HEK293 (cell line): ENCODE measurements around the gene GHRL.

ENCODE experiments used
- IKZF3 ChIP-seq: fragments of 450-650 bp; IDR thresholded peaks from 2 replicates; pipeline ENCODE4 v1.5.0; 2018; ENCODE audit warnings: missing biosample characterization, mild to moderate bottlenecking, missing genetic modification characterization, moderate library complexity
- KLF8 ChIP-seq: fragments of 450-650 bp; formaldehyde crosslinking; IDR thresholded peaks from 2 replicates; pipeline ENCODE4 v1.5.1; 2016; ENCODE audit warnings: missing biosample characterization, missing genetic modification characterization
- PRDM10 ChIP-seq: fragments of 450-650 bp; formaldehyde crosslinking; IDR thresholded peaks from 2 replicates; pipeline ENCODE4 v1.5.1; 2016; ENCODE audit warnings: missing biosample characterization, missing genetic modification characterization
- REST ChIP-seq: fragments of 450-650 bp; formaldehyde crosslinking; IDR thresholded peaks from 2 replicates; pipeline ENCODE4 v1.5.1; 2016; ENCODE audit warnings: missing biosample characterization, missing genetic modification characterization
- SALL2 ChIP-seq: fragments of 450-650 bp; formaldehyde crosslinking; IDR thresholded peaks from 2 replicates; pipeline ENCODE4 v1.5.0; 2017; ENCODE audit warnings: missing biosample characterization, mild to moderate bottlenecking, missing genetic modification characterization, borderline replicate concordance
- SCRT2 ChIP-seq: fragments of 450-650 bp; formaldehyde crosslinking; IDR thresholded peaks from 2 replicates; pipeline ENCODE4 v1.5.1; 2016; ENCODE audit warnings: missing biosample characterization, missing genetic modification characterization
- SETDB1 ChIP-seq: IDR thresholded peaks from one replicate; pipeline ENCODE4 v1.6.1; 2017; ENCODE audit warnings: mild to moderate bottlenecking, low read length, moderate library complexity, mixed read lengths; ENCODE audit not compliant: insufficient read length
- SP2 ChIP-seq: fragments of 450-650 bp; formaldehyde crosslinking; IDR thresholded peaks from 2 replicates; pipeline ENCODE4 v1.5.1; 2016; ENCODE audit warnings: missing biosample characterization, missing genetic modification characterization
- SP7 ChIP-seq: fragments of 450-650 bp; formaldehyde crosslinking; IDR thresholded peaks from 2 replicates; pipeline ENCODE4 v1.5.1; 2016; ENCODE audit warnings: missing biosample characterization, missing genetic modification characterization
- ZBTB8A ChIP-seq: fragments of 450-650 bp; formaldehyde crosslinking; IDR thresholded peaks from 2 replicates; pipeline ENCODE4 v1.5.1; 2016; ENCODE audit warnings: missing biosample characterization, missing genetic modification characterization
- ZIC2 ChIP-seq: fragments of 450-650 bp; formaldehyde crosslinking; IDR thresholded peaks from 2 replicates; pipeline ENCODE4 v1.5.1; 2016; ENCODE audit warnings: missing biosample characterization, missing genetic modification characterization
- ZNF121 ChIP-seq: fragments of 450-650 bp; formaldehyde crosslinking; IDR thresholded peaks from 2 replicates; pipeline ENCODE4 v1.5.1; 2016; ENCODE audit warnings: missing biosample characterization, missing genetic modification characterization
- ZNF146 ChIP-seq: fragments of 450-650 bp; formaldehyde crosslinking; IDR thresholded peaks from 2 replicates; pipeline ENCODE4 v1.5.1; 2016; ENCODE audit warnings: missing biosample characterization, missing genetic modification characterization
- ZNF341 ChIP-seq: fragments of 450-650 bp; formaldehyde crosslinking; IDR thresholded peaks from 2 replicates; pipeline ENCODE4; 2016; ENCODE audit warnings: low read depth, missing biosample characterization, missing genetic modification characterization
- ZNF37A ChIP-seq: fragments of 450-650 bp; IDR thresholded peaks from 2 replicates; pipeline ENCODE4 v1.5.1; 2018; ENCODE audit warnings: missing biosample characterization, missing genetic modification characterization
- ZNF596 ChIP-seq: fragments of 450-650 bp; IDR thresholded peaks from 2 replicates; pipeline ENCODE4 v1.5.0; 2018; ENCODE audit warnings: missing biosample characterization, mild to moderate bottlenecking, missing genetic modification characterization, moderate library complexity
- ZNF660 ChIP-seq: fragments of 450-650 bp; IDR thresholded peaks from 2 replicates; pipeline ENCODE4 v1.5.1; 2018; ENCODE audit warnings: missing biosample characterization, mild to moderate bottlenecking, missing genetic modification characterization
- ZNF692 ChIP-seq: fragments of 450-650 bp; formaldehyde crosslinking; IDR thresholded peaks from 2 replicates; pipeline ENCODE4 v1.5.1; 2016; ENCODE audit warnings: missing biosample characterization, missing genetic modification characterization
- ZNF777 ChIP-seq: fragments of 450-650 bp; formaldehyde crosslinking; IDR thresholded peaks from 2 replicates; pipeline ENCODE4 v1.5.1; 2017; ENCODE audit warnings: missing biosample characterization, missing genetic modification characterization, borderline replicate concordance
- ZNF792 ChIP-seq: fragments of 450-650 bp; formaldehyde crosslinking; IDR thresholded peaks from 2 replicates; pipeline ENCODE4 v1.5.1; 2016; ENCODE audit warnings: missing biosample characterization, missing genetic modification characterization
- ZSCAN30 ChIP-seq: fragments of 450-650 bp; IDR thresholded peaks from 2 replicates; pipeline ENCODE4 v1.5.1; 2018; ENCODE audit warnings: missing biosample characterization, mild to moderate bottlenecking, missing genetic modification characterization, moderate library complexity
- ZXDB ChIP-seq: fragments of 450-650 bp; formaldehyde crosslinking; IDR thresholded peaks from 2 replicates; pipeline ENCODE4 v1.5.1; 2016; ENCODE audit warnings: missing biosample characterization, missing genetic modification characterization
- TF ChIP-seq, protein P1 (sequence below): fragments of 450-650 bp; formaldehyde crosslinking; IDR thresholded peaks from 2 replicates; pipeline ENCODE4 v1.5.1; 2017; ENCODE audit warnings: missing biosample characterization, mild to moderate bottlenecking, missing genetic modification characterization, moderate library complexity
- TF ChIP-seq, protein P2 (sequence below): fragments of 450-650 bp; formaldehyde crosslinking; optimal IDR thresholded peaks from 2 replicates; pipeline ENCODE3; 2016; ENCODE audit warnings: missing biosample characterization, mild to moderate bottlenecking, missing genetic modification characterization
- TF ChIP-seq, protein P3 (sequence below): sonication (generic); formaldehyde crosslinking; IDR thresholded peaks from 2 replicates; pipeline ENCODE4 v1.8.1; 2022; ENCODE audit warnings: mild to moderate bottlenecking, moderate library complexity, missing genetic modification reagents

Gene GHRL

DNA sequence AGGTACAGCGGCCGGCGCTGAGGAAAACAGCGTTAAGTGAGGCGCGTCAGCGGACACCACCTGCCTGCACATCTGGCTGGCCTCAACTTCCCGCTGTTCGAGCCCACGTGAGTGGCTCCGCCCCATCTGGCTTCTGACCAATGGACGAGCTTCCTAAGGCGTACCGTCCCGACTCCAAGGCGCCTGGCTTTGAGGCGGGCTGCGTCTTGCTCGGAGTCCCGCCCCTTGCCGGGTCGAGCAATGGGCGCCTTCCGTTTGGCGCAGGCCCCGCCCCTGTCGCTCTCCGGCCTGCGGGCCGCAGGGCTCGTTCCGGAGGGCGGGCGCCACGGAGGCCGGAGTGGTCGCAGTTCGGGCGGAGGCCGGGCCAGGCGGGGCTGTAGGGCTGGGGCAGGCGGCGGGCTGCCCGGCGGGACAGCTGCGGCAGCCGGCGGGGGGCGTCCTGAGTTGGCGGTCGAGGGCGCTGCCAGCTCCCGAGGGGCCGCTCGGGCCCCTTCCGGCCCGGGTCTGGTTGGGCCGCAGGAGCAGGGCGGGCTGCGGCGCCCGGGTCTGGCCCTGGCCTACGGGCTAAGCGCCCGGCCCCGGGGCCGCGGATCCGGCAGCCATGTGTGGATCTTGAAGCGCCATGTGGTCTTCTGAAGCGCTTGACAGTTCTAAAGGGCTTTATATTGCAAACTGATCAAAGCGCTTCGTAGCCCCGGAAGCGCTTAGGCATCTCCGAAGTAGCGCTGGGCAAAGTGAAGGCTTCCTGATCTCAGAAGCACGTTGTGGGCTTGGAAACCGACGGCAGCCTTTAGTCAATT lies 44.4 kb downstream of the GHRL start, which contains the start of gene TATDN2 (continued):
- TF ChIP-seq, protein P1, sequence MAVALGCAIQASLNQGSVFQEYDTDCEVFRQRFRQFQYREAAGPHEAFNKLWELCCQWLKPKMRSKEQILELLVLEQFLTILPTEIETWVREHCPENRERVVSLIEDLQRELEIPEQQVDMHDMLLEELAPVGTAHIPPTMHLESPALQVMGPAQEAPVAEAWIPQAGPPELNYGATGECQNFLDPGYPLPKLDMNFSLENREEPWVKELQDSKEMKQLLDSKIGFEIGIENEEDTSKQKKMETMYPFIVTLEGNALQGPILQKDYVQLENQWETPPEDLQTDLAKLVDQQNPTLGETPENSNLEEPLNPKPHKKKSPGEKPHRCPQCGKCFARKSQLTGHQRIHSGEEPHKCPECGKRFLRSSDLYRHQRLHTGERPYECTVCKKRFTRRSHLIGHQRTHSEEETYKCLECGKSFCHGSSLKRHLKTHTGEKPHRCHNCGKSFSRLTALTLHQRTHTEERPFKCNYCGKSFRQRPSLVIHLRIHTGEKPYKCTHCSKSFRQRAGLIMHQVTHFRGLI (tag by site-specific recombination): peak; percentile 81; the same call in 1 of the 2 replicates
- TF ChIP-seq ZIC2 (tag by site-specific recombination) (peak; percentile 63), ZBTB8A (tag by site-specific recombination) (peak; percentile 98), SP2 (tag by site-specific recombination) (peak; percentile 98), ZSCAN30 (tag by site-specific recombination) (peak; percentile 72; the same call in 1 of the 2 replicates), IKZF3 (tag by site-specific recombination) (peak; percentile 53; the same call in 1 of the 2 replicates), PRDM10 (tag by site-specific recombination) (0 out of 2 replicates have a peak, but pooled peaks have one; percentile 2), ZNF792 (tag by site-specific recombination) (no peak), ZNF121 (tag by site-specific recombination) (no peak), ZNF146 (tag by site-specific recombination) (no peak), SP7 (peak; percentile 68; the same call in 1 of the 2 replicates), ZNF596 (tag by site-specific recombination) (peak; percentile 40; the same call in 1 of the 2 replicates), ZNF692 (tag by site-specific recombination) (0 out of 2 replicates have a peak, but pooled peaks have one; percentile 30), ZNF341 (tag by site-specific recombination) (peak; percentile 78), REST (tag by site-specific recombination) (no peak; the same call in 1 of the 2 replicates), ZNF660 (tag by site-specific recombination) (peak; percentile 66; the same call in 1 of the 2 replicates), SCRT2 (peak; percentile 64), ZNF37A (peak; percentile 70), ZNF777 (tag by site-specific recombination) (no peak), SETDB1 (peak; percentile 37), ZXDB (0 out of 2 replicates have a peak, but pooled peaks have one; percentile 20), SALL2 (tag by site-specific recombination) (no peak), KLF8 (tag by site-specific recombination) (peak; percentile 63; the same call in 1 of the 2 replicates)
- TF ChIP-seq, protein P2, sequence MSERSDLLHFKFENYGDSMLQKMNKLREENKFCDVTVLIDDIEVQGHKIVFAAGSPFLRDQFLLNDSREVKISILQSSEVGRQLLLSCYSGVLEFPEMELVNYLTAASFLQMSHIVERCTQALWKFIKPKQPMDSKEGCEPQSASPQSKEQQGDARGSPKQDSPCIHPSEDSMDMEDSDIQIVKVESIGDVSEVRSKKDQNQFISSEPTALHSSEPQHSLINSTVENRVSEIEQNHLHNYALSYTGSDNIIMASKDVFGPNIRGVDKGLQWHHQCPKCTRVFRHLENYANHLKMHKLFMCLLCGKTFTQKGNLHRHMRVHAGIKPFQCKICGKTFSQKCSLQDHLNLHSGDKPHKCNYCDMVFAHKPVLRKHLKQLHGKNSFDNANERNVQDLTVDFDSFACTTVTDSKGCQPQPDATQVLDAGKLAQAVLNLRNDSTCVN (tag by site-specific recombination): peak; percentile 35
- TF ChIP-seq, protein P3, sequence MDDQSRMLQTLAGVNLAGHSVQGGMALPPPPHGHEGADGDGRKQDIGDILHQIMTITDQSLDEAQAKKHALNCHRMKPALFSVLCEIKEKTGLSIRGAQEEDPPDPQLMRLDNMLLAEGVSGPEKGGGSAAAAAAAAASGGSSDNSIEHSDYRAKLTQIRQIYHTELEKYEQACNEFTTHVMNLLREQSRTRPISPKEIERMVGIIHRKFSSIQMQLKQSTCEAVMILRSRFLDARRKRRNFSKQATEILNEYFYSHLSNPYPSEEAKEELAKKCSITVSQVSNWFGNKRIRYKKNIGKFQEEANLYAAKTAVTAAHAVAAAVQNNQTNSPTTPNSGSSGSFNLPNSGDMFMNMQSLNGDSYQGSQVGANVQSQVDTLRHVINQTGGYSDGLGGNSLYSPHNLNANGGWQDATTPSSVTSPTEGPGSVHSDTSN (CRISPR knock-in tag): 0 out of 2 replicates have a peak, but pooled peaks have one; percentile 55
- TF ChIP-seq, all 188 proteins: peak for 28
